Lower lobe of right lung (tissue), 2 donors: ENCODE data around the gene GDAP2. TPM values are rescaled to one million over a fixed set of nuclear protein-coding genes. Genes with fewer than 3 reads are reported as not detected.

Source experiments
- ATAC-seq, 2 donors: fragments of 200-7000 bp; cut with Tn5 transposase; one replicate each; pipeline ENCODE4 v1.9.1; 2020 to 2022; ENCODE audit warnings: mild to moderate bottlenecking in 2 of 2, moderate library complexity in 2 of 2
- DNase-seq: peaks from one replicate; pipeline ENCODE4 v3.0.0-alpha.2; 2020
- H3K27ac ChIP-seq: fragments of 200-600 bp; one replicate; pipeline ENCODE4 v1.8.0; 2022
- H3K27me3 ChIP-seq: fragments of 200-600 bp; one replicate; pipeline ENCODE4 v1.8.0; 2022; ENCODE audit warnings: low read depth
- H3K36me3 ChIP-seq: fragments of 200-600 bp; one replicate; pipeline ENCODE4 v1.8.0; 2022; ENCODE audit warnings: mild to moderate bottlenecking
- H3K4me1 ChIP-seq: fragments of 200-600 bp; one replicate; pipeline ENCODE4 v1.8.0; 2022
- H3K4me3 ChIP-seq: fragments of 200-600 bp; one replicate; pipeline ENCODE4 v1.8.0; 2022; ENCODE audit warnings: mild to moderate bottlenecking
- H3K9me3 ChIP-seq: fragments of 200-600 bp; one replicate; pipeline ENCODE4 v1.8.0; 2022
- intact Hi-C: fragments of 100-400 bp; cut with DNase I; formaldehyde crosslinking; loops from one replicate; pipeline ENCODE4 v1.11.0; 2022
- total RNA-seq: library from RNA; stranded (reverse); fragmentation: NEBNext Ultra II Directional; extraction: Animal tissue kit (Norgen Biotek cat#: 25700); gene quantifications from one replicate; pipeline ENCODE4 v1.2.1, GENCODE V29; 2021
- TF ChIP-seq, protein P1 (sequence below): fragments of 200-600 bp; IDR thresholded peaks from one replicate; pipeline ENCODE4 v1.8.0; 2022; ENCODE audit warnings: antibody characterized with exemption, mild to moderate bottlenecking
- donor health status: DM: no; HTN: yes; CAD: no; lungs with severe emphysema.

GDAP2 gene
- total RNA-seq, 1 donor from 2014 or later: 34.1 TPM

DNA sequence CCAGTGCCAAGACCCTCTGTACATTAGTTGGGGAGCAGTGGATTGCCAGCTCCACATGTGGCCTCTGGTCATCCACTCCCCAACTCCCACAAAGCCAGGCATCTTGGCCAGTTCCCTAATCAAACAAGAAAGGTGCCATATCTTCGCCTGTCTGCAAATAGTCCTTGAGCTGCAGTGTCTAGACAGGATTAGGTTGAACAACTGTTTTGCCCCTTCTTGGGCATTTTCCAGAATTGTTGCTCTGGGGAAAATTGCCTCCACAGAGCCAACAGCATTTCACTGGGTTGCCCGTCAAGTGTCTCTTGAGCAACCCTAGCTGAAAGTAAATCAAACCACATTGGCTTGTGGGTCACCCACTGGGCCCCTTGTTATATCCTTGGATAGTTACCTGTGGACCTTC, 109.3 kb downstream of the GDAP2 start:
- intact Hi-C loops: no loop called here
- no peaks in the 10 kb centered on the region for H3K36me3 ChIP-seq
- H3K4me1 ChIP-seq: peaks cover 21% of the 10 kb centered on the region
- TF ChIP-seq, protein P1, sequence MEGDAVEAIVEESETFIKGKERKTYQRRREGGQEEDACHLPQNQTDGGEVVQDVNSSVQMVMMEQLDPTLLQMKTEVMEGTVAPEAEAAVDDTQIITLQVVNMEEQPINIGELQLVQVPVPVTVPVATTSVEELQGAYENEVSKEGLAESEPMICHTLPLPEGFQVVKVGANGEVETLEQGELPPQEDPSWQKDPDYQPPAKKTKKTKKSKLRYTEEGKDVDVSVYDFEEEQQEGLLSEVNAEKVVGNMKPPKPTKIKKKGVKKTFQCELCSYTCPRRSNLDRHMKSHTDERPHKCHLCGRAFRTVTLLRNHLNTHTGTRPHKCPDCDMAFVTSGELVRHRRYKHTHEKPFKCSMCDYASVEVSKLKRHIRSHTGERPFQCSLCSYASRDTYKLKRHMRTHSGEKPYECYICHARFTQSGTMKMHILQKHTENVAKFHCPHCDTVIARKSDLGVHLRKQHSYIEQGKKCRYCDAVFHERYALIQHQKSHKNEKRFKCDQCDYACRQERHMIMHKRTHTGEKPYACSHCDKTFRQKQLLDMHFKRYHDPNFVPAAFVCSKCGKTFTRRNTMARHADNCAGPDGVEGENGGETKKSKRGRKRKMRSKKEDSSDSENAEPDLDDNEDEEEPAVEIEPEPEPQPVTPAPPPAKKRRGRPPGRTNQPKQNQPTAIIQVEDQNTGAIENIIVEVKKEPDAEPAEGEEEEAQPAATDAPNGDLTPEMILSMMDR: no peak
- no peak overlapping the region for H3K27ac ChIP-seq
- no peaks in the 10 kb centered on the region for H3K27me3 ChIP-seq
- DNase-seq: no peak
- no peak for ATAC-seq
- H3K9me3 ChIP-seq: no peaks in the 10 kb centered on the region
- H3K4me3 ChIP-seq: no peak overlapping the region

- Histone ChIP-seq H3K4me1 (peaks cover 21% of the 10 kb centered on the region), H3K27ac (no peak overlapping the region)
These were observed 110.1 kb downstream of the GDAP2 start for GRCh38 chr1:117819301-117819700.

DNA sequence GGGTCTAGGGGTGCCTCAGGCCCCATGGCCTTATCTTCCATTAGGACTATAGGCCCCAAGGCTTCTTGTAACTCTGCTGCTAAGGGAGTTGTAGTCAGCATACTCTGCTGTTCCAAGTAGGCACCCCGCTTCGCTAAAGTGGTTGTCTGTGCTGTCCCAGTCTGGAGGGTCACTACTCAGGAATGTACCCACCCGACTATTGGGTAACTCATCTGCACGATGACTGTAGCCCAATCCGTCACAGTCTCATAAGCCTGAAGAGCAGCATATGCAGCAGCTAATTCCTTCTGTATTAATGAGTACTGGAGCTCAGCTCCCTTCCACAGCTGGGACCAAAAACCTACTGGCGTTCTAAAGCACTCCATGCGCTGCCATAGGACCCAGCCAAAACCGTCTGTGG, 111.0 kb downstream of the GDAP2 start:
- no peaks in the 10 kb centered on the region for H3K9me3 ChIP-seq
- H3K4me1 ChIP-seq: peaks cover 21% of the 10 kb centered on the region
- H3K36me3 ChIP-seq: no peaks in the 10 kb centered on the region
- H3K4me3 ChIP-seq: no peak overlapping the region
- TF ChIP-seq, protein P1: no peak
- no peaks in the 10 kb centered on the region for H3K27me3 ChIP-seq
- ATAC-seq (no peak), DNase-seq (no peak)
- intact Hi-C loops: no loop called here
- no peak overlapping the region for H3K27ac ChIP-seq

More at GRCh38 chr1:117819301-117819700, 110.1 kb downstream of the GDAP2 start:
- Histone ChIP-seq H3K4me3 (no peak overlapping the region), H3K27me3 (no peaks in the 10 kb centered on the region), H3K36me3 (no peaks in the 10 kb centered on the region), H3K9me3 (no peaks in the 10 kb centered on the region)
- no peak for DNase-seq
- ATAC-seq: no peak
- intact Hi-C loops: no loop called here
- TF ChIP-seq, protein P1: no peak

GRCh38 chr1:117817629-117818028, 111.8 kb downstream of the GDAP2 start:
- TF ChIP-seq, protein P1: no peak
- no peak overlapping the region for H3K4me3 ChIP-seq
- no peak for ATAC-seq
- H3K9me3 ChIP-seq: no peaks in the 10 kb centered on the region
- intact Hi-C loops: no loop called here
- no peak for DNase-seq
- no peaks in the 10 kb centered on the region for H3K27me3 ChIP-seq
- H3K4me1 ChIP-seq: peaks cover 28% of the 10 kb centered on the region
- no peaks in the 10 kb centered on the region for H3K36me3 ChIP-seq
- no peak overlapping the region for H3K27ac ChIP-seq

- TF ChIP-seq, protein P1: no peak
- no peak for DNase-seq
- no peaks in the 10 kb centered on the region for H3K36me3 ChIP-seq
- no peaks in the 10 kb centered on the region for H3K27me3 ChIP-seq
- no peaks in the 10 kb centered on the region for H3K9me3 ChIP-seq
- no peak overlapping the region for H3K4me3 ChIP-seq
- H3K4me1 ChIP-seq: peaks cover 13% of the 10 kb centered on the region
- H3K27ac ChIP-seq: no peak overlapping the region
- no peak for ATAC-seq
- intact Hi-C loops: no loop called here
These were observed 113.5 kb downstream of the GDAP2 start for GRCh38 chr1:117815926-117816325.
